GM19324 (cell line): Measurements from ENCODE around the gene ERVV-1.
"Not testable (repeated sequence)": the region's sequence is repeated elsewhere in the genome, so short reads cannot be mapped to it uniquely, and the experiment has no call there.

Experiments used
- ATAC-seq: cut with Tn5 transposase; IDR thresholded peaks from one replicate; pipeline ENCODE4 v1.9.1; 2021; ENCODE audit warnings: mild to moderate bottlenecking, moderate library complexity; ENCODE audit not compliant: unreplicated experiment, low FRiP score

ERVV-1 gene

GRCh38 chr19:53015730-53016129 is 2.0 kb downstream of the ERVV-1 start:
- no peak for ATAC-seq

- ATAC-seq, result no peak
These were observed 6.0 kb downstream of the ERVV-1 start for GRCh38 chr19:53019684-53020083.

GRCh38 chr19:53028306-53028705 is 14.6 kb downstream of the ERVV-1 start:
- ATAC-seq, result not testable (repeated sequence)

- ATAC-seq, result no peak
These were observed 20.3 kb downstream of the ERVV-1 start for GRCh38 chr19:53034054-53034453.

GRCh38 chr19:53034948-53035675 is 21.4 kb downstream of the ERVV-1 start:
- ATAC-seq, result no peak

- no peak for ATAC-seq
These were observed 23.7 kb downstream of the ERVV-1 start for GRCh38 chr19:53037101-53038097.

- no peak for ATAC-seq
These were observed 27.6 kb downstream of the ERVV-1 start for GRCh38 chr19:53041366-53041765.

GRCh38 chr19:53045536-53045935 is 31.8 kb downstream of the ERVV-1 start:
- no peak for ATAC-seq

- ATAC-seq, result no peak
These were observed 33.7 kb downstream of the ERVV-1 start for GRCh38 chr19:53047379-53047778.

- ATAC-seq, result no peak
These were observed 41.4 kb downstream of the ERVV-1 start for GRCh38 chr19:53055117-53055516.

GRCh38 chr19:53057904-53058580 is 44.3 kb downstream of the ERVV-1 start:
- no peak for ATAC-seq
